Ovary (tissue), 9 donors: ENCODE measurements around the gene DAB2IP. TPM values are rescaled to one million over a fixed set of nuclear protein-coding genes. Genes with fewer than 3 reads are reported as not detected.

Experiments used
- DNase-seq, 5 donors: peaks; one replicate each; pipeline ENCODE4 v3.0.0-alpha.2; 2019 to 2020
- H3K27ac ChIP-seq, 2 donors: fragments of 200-600 bp; one replicate each; pipeline versions ENCODE4 v1.5.1 to v1.8.0; 2019 to 2022
- H3K27me3 ChIP-seq: fragments of 200-600 bp; one replicate; pipeline ENCODE4 v1.8.0; 2022
- H3K36me3 ChIP-seq: fragments of 200-600 bp; sonication (generic); one replicate; pipeline ENCODE4 v1.5.1; 2019
- H3K4me1 ChIP-seq: one replicate; pipeline ENCODE4 v1.8.1; 2013; ENCODE audit warnings: mild to moderate bottlenecking, moderate library complexity; ENCODE audit not compliant: insufficient read depth
- H3K4me3 ChIP-seq: fragments of 200-600 bp; sonication (generic); one replicate; pipeline ENCODE4 v1.5.1; 2017
- H3K9me3 ChIP-seq, 2 donors: fragments of 200-600 bp in 1 of 2; sonication (generic) in 1 of 2; one replicate each; pipeline versions ENCODE4 v1.5.1 to v1.8.1; 2013 to 2019; ENCODE audit warnings: mild to moderate bottlenecking in 1 of 2, moderate library complexity in 1 of 2
- CTCF ChIP-seq, 3 donors: fragments of 450-650 bp in 2 of 3; fragments of 200-600 bp in 1 of 3; IDR thresholded peaks; one replicate each; pipeline versions ENCODE4 v1.5.1 to v1.8.0; 2016 to 2022; ENCODE audit warnings: antibody characterized with exemption in 3 of 3, mild to moderate bottlenecking in 1 of 3
- EP300 ChIP-seq: sonication (generic); formaldehyde crosslinking; IDR thresholded peaks from one replicate; pipeline ENCODE4 v1.6.1; 2017; ENCODE audit warnings: antibody characterized with exemption
- POLR2A ChIP-seq: fragments of 450-650 bp; IDR thresholded peaks from one replicate; pipeline ENCODE4 v1.6.1; 2017; ENCODE audit warnings: antibody characterized with exemption, mild to moderate bottlenecking, moderate library complexity
- WGBS, 3 donors: extraction: QIAGEN DNeasy Blood & Tissue Kit in 1 of 3; methylation state at CpG; one replicate each; pipeline versions ENCODE4 v1.1.5 to v1.1.7; 2013 to 2017; 5-methylcytosine and 5-hydroxymethylcytosine counted together
- intact Hi-C, 4 donors: fragments of 100-400 bp; cut with DNase I; formaldehyde crosslinking; loops; one replicate each; pipeline versions ENCODE4 v1.11.0 to v1.15.1; 2022 to 2023
- polyA plus RNA-seq, 2 donors: library from polyadenylated mRNA; stranded (reverse); fragments of 200-250 nt in 1 of 2; fragments of 350-450 nt in 1 of 2; fragmentation: Illumina TruSeq in 1 of 2; extraction: RNeasy Lipid Tissue Mini Kit (QIAGEN cat#74804) in 1 of 2; gene quantifications; one replicate each; pipeline ENCODE4 v1.2.3, GENCODE V29; 2013 to 2014
- total RNA-seq, 7 donors: library from RNA; depleted of rRNA in 2 of 7; stranded (reverse); fragments of >200 nt in 2 of 7; fragmentation: NEBNext Ultra II Directional in 3 of 7; extraction: Animal tissue kit (Norgen Biotek cat#: 25700) in 3 of 7; gene quantifications; one replicate each; pipeline versions ENCODE4 v1.1.0 to v1.2.4, GENCODE V29; 2016 to 2023
- donor health status: DM: no; HTN: no; CAD: no; lungs with moderate emphysema.
- donor health status: DM: no; HTN: no; CAD: no.
- donor health status: Bipolar disorder and iron deficiency.
- donor health status: DM: yes; HTN: yes; CAD: no.
- donor health status: DM: no; HTN: no; CAD: no.
- donor health status: DM: yes; HTN: yes; CAD: no.

DAB2IP gene
- total and polyA plus RNA-seq, 9 donors = 9.3 to 95.0 (median 70.6) TPM

GRCh38 chr9:121808781-121809180 is 157.3 kb downstream of the DAB2IP start:
- H3K27me3 ChIP-seq = no peaks in the 10 kb centered on the region
- WGBS, 3 donors = 63 to 91% (median 77%) methylated on average over 4 of the region's 4 CpGs
- intact Hi-C loops = no loop called here
- no peak for DNase-seq
- no peak overlapping the region for H3K27ac ChIP-seq
- H3K4me3 ChIP-seq = no peak overlapping the region
- no peaks in the 10 kb centered on the region for H3K9me3 ChIP-seq
- H3K36me3 ChIP-seq = no peaks in the 10 kb centered on the region
- TF ChIP-seq POLR2A (no peak), CTCF (IDR thresholded peaks at IDR 0.05) (no peak), EP300 (no peak)
- peaks cover 2% of the 10 kb centered on the region for H3K4me1 ChIP-seq

GRCh38 chr9:121809356-121810050 is 158.1 kb downstream of the DAB2IP start:
- Histone ChIP-seq H3K4me1 (peaks cover 2% of the 10 kb centered on the region), H3K27ac (no peak overlapping the region), H3K4me3 (no peak overlapping the region), H3K9me3 (no peaks in the 10 kb centered on the region), H3K36me3 (no peaks in the 10 kb centered on the region), H3K27me3 (no peaks in the 10 kb centered on the region)
- TF ChIP-seq EP300 (no peak), CTCF (IDR thresholded peaks at IDR 0.05) (no peak), POLR2A (no peak)
- 87 to 97% (median 94%) methylated on average over 15 of the region's 15 CpGs for WGBS, 3 donors
- no peak for DNase-seq
- intact Hi-C loops = no loop called here

GRCh38 chr9:121810489-121810888 is 159.1 kb downstream of the DAB2IP start:
- 88 to 95% (median 95%) methylated on average over 3 of the region's 3 CpGs for WGBS, 3 donors
- Histone ChIP-seq H3K36me3 (no peaks in the 10 kb centered on the region), H3K27ac (no peak overlapping the region), H3K4me3 (no peak overlapping the region), H3K9me3 (no peaks in the 10 kb centered on the region), H3K4me1 (peaks cover 2% of the 10 kb centered on the region), H3K27me3 (no peaks in the 10 kb centered on the region)
- no peak for DNase-seq
- intact Hi-C loops = no loop called here
- TF ChIP-seq CTCF (IDR thresholded peaks at IDR 0.05) (no peak), EP300 (no peak)

- Histone ChIP-seq H3K36me3 (no peaks in the 10 kb centered on the region), H3K4me3 (no peak overlapping the region), H3K27me3 (no peaks in the 10 kb centered on the region), H3K9me3 (no peaks in the 10 kb centered on the region), H3K27ac (no peak overlapping the region), H3K4me1 (peaks cover 2% of the 10 kb centered on the region)
- intact Hi-C loops = no loop called here
- TF ChIP-seq POLR2A = no peak
- TF ChIP-seq EP300 = no peak
- TF ChIP-seq CTCF (IDR thresholded peaks at IDR 0.05) = no peak
- DNase-seq = no peak
- 92 to 93% (median 92%) methylated on average over 8 to 9 of the region's 9 CpGs for WGBS, 3 donors
These were observed 159.7 kb downstream of the DAB2IP start for GRCh38 chr9:121811140-121811539.
